ENCODE data around the gene MPC1L.
"Not testable (repeated sequence)": the region's sequence is repeated elsewhere in the genome, so short reads cannot be mapped to it uniquely, and the experiment has no call there.

The MPC1L gene

DNA sequence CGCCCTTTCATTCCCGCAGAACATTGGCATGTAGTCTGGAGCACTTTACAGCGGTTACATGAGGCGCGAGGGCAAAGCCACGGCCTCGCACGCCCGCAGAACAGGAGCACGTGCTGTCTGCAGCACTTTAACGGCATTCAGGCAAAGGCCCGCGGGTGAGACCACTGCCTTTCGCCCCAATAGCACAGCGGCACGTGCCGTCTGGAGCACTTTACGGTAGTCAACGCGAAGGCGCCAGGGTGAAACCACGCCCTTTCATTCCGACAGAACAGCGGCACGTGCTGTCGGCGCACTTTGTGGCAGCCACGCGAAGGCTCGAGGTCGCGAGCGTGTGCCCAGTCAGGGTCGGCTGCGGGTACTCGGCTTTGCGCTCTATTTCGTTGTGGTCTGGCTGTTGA, at the start of gene MPC1L:
Gene MPC1L (plus strand): TSS at position 290 of the 398 bp plus-strand sequence. CDS start 138 bp downstream, outside the sequence.
- no peak for DNase-seq (ENCODE audit: low read depth)

DNA sequence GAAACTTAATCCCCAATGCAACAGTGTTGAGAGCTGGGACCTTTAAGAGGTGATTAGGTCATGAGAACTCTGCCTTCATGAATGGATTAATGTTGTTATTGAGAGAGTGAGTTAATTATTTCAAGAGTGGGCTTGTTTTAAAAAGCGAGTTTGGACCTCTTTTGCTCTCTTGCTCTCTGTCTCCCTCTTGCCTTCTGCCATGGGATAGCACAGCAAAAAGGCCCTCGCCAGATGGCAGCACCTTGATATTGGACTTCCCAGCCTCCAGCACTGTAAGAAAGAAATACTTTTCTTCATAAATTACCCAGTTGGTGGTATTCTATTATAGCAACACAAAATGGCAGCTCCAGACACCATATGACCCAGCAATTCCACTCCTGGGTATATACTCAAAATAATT, 49.5 kb upstream of the MPC1L start:
- DNase-seq (ENCODE audit: low read depth) = no peak

DNA sequence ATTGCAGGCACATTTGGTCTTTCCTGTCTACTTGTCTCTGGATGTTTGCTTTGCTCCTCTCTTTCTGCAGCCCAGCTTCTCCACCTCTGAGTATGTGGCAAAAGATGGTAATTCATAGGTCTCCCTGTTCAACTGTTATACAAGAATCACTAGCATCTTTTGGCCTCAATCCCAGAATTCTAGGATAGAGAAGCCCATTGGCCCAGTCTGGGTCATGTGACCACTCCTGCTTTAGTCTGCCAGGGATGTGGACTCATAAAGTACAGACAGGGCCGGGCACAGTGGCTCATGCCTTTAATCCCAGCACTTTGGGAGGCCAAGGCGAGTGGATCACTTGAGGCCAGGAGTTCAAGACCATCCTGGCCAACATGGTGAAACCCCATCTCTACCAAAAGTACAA, 47.8 kb upstream of the MPC1L start:
- DNase-seq (ENCODE audit: low read depth) = not testable (repeated sequence)

DNA sequence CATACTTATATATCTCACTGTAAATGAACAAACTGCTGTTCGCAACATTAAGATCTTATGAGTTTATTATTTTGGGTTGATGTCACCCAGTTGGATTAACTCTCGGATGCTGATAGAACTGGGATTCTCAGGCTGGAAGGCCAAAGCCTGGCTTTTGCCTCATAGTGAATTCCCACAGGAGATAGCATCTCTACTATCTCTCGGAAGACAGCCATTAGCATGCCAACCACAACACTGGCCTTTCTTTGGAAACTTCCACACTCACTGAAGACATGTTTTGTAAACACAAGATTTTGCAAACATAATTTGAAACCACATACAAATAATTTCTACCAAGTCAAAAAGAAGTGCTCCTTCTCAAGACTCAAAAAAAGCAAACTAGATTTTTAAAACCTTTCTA, 46.9 kb upstream of the MPC1L start:
- DNase-seq (ENCODE audit: low read depth) = no peak

DNA sequence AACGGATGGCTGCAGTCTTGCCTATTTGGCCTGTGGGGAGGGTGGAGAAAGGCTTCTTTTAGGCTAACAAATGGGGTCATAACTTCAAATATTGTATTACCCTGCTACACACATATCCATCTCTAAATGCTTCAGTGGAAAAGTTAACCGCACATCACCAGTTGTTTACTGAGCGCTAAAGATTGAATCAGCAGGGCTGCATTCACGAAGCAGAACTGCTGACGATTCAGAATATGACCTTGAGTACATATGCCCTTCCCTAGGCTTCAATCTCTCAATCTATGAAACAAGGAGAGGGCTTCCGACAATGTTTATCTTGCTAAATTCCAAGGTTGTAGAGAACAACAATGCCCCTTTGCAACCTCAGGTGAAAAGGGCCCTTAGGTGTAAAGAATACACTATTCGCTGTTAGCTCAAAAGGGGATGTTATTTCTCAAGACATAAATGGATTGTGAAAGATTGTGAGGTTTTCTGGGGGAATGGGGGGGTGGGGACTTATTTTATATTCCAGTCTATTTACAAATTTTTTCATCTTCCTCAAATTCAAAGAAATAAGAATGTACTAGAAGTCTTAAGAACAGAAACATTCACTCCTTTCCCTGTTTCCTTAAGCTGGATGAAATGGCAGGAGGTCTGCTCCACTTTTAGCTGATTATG, 45.1 kb upstream of the MPC1L start:
- no peak for DNase-seq (ENCODE audit: low read depth)

DNA sequence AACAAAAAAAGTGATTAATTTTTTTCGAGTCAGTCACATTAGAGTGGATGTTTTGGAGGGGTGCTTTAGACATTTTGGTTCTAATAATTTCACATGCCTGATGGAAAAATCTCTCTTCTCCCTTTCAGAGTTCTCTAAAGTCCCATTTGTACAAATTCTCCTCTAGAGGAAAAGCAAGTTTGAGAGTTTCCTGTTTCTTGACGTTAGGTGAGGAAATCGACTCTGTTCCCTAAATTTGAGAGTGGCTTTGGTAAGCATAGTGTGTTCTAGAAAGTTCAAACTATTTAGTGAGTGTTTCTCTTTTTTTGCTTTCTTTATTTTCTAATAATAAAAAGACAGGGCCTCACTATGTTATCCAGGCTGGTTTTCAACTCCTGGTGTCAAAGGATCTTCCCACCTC, 44.1 kb upstream of the MPC1L start:
- DNase-seq (ENCODE audit: low read depth) = no peak

DNA sequence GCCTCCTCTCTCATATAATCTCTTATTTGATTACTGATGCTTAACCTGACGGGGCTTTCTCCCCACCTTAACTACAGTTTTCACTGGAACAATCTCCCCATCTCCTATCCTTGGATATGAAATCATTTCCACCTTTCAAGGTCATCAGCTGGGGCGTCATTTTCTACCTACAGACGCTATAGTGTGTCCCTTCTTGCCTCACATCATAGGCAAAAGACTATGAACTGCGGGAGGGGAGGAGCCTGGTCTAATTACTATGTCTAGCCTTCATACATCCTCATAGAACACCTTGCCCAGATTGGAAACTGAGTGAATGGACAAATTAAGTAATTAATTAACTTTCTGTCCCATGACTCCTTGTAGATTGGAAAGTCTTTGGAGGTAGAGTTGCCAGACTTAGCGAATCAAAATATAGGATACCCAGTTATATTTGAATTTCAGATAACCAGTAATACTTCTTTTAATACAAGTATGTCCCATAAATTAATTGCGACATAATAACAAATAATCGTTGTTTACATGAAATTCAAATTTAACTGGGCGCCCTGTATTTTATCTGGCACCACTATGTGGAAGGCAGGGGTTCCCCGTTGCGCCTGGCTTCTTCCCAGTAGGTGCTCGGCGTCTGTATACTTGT, 43.2 kb upstream of the MPC1L start:
- no peak for DNase-seq (ENCODE audit: low read depth)

DNA sequence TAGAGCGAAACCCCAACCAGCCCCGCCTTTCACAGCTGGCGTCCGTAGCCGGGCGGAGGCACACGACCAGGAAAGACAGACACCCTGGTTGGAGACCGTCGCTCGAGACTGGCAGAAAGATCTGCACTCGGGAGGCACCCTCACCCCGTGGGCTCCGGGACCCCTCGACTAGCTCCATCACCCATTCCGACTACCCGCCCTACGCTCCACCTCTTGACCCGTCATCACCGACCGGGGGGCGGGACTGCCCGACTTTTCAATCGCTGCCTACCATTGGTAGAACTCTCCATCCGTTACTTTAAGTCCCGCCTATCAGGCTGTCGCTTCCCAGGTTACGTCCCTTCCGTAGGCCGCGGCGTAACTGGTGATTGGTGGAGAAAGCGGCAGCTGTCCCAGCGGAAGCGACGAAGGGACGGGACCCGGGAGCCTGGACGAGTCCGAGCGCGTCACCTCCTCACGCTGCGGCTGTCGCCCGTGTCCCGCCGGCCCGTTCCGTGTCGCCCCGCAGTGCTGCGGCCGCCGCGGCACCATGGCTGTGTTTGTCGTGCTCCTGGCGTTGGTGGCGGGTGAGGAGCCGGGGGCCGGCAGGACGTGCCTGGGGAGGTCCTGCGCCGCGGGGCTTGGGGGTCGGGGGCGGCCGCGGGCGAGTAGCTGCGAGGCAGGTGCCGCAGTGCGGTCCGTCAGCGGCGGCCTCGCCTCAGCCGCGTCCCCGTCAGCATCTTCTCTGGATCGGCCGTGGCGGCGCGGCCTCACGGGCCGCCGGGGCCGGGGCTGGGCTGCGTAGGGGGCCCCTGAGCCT, 42.5 kb upstream of the MPC1L start, which contains the start of gene ATP6AP2:
Gene ATP6AP2 (plus strand): TSS at position 434 of the 799 bp plus-strand sequence. CDS start 96 bp downstream, at position 530.
- peak; percentile 84 for DNase-seq (ENCODE audit: low read depth)

DNA sequence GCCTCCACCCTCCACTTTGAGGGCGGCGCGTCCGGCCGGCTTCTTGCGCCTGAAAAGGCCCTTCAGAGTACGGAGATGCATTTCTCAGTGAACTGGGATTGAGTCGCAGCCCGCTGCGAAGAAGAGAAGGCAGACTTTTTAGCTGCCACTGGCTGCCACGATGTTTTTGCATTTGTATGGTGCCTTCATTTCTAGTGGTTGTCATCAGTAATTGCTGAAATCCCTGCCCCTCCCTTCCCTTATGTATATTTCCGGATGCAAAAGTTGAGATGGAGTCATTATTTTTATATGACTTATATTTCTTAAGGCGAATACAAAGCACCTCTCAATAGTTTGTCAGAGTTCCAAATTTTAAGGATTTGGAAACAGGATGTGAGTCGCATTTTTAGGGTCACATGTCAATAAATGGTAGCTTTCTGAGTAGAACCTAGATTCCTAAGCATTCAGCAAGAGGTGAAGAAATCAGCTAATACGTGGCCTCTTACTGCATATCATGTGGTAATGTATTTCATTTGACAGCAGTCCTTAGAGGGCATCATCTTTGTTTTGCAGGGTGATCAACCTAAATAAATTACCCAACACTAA, 41.8 kb upstream of the MPC1L start:
- no peak for DNase-seq (ENCODE audit: low read depth)

DNA sequence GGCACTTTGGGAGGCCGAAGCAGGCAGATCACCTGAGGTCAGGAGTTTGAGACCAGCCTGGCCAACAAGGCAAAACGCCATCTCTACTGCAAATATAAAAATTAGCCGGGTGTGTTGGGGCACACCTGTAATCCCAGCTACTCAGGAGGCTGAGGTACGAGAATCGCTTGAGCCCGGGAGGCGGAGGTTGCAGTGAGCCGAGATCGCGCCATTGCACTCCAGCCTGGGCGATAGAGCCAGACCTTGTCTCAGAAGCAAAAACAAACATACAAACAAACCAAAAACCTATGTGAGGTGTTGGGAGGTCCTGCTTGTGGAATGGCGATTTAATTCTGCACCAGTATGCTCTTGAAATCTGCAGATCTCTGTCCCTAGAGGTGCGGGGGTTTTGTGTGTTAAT, 41.0 kb upstream of the MPC1L start:
- not testable (repeated sequence) for DNase-seq (ENCODE audit: low read depth)

DNA sequence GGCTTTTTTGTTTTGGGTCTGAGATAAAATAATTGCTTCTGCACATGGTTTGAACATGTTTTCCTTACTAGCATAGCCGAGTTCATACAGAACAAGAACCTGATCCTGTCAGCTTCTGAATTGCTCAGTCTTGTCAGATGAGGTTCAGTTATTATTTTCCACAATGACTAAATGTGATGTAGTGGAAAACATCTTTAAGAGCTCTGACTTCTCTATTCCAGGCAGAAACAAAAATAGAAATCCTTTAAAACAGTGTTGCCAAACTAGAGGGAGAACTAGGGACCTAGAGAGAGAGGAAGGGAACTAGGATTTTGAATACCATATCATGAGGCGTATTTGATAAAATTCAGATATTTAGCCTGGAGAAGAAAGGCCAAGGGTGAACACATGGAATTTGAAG, 40.4 kb upstream of the MPC1L start:
- DNase-seq (ENCODE audit: low read depth) = no peak

DNA sequence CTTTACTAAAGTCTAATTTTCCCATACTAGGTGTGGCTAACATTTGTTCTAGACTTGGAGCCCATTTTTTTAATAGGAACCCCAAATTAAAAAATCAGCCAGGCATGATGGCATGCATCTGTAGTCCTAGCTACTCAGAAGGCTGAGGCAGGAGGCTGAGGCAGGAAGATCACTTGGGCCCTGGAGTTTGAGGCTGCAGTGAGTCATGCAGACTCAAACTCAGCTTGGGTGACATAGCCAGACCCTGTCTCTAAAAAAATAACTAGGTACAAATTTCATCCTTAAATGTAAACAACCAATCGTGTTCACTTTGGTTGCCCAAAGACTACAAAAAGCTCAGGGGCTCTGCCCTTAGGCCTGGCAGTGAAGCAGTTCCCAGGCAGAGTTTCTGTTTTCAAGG, 35.6 kb upstream of the MPC1L start:
- not testable (repeated sequence) for DNase-seq (ENCODE audit: low read depth)

DNA sequence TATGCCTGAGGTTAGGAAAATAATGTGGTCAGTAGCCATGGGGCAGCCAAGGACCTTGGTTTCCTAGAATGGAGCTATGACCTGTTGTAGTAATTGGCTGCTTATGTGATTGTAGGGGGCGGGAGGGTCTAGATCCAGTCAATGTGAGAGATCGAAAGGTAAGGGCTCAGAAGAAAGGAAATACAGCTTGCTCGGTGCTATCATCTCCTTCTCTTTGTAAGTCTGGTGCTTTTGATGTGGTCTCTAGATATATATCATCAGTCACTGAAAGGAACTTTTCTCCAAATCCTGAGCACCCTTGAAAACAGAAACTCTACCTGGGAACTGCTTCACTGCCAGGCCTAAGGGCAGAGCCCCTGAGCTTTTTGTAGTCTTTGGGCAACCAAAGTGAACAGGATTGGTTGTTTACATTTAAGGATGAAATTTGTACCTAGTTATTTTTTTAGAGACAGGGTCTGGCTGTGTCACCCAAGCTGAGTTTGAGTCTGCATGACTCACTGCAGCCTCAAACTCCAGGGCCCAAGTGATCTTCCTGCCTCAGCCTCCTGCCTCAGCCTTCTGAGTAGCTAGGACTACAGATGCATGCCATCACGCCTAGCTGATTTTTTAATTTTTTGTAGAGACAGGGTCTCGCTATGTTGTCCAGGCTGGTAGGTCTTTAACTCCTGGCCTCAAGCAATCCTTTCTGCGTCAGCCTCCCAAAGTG, 33.5 kb upstream of the MPC1L start:
- not testable (repeated sequence) for DNase-seq (ENCODE audit: low read depth)

DNA sequence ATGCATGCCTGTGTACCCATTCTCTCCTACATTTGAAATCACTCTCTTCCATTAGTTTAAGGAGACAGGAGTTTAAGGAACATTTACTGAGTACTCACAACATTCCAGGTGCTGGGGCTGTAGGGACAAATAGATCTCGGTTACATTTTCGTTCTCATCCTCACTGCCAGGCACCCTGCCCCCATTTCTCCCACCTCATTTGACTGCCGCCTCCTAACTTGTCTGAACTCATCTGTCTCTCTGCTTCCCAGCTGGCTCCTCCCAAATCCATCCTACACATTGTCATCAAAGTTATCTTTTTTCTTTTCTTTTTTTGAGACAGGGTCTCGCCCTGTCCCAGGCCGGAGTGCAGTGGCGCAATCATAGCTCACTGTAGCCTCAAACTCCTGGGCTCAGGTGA, 19.8 kb upstream of the MPC1L start:
- DNase-seq (ENCODE audit: low read depth) = no peak

DNA sequence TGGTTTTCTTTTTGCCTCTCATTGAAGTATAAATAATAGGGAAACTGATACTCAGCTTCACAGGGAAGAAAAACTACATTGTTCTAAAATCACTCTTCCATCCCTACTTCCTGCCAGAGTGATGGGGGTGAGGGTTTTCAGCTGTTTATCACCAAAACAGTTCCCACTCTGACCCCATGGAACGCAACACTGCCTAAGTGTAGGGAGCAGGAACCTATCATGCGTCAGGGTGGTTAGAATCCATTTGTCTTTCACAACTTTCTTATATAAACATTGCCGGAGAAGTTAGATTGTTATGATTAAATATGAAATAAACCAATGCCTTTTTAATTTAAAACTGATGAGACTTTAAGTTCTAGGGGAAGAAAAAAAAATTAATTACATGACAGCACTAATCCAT, 15.8 kb upstream of the MPC1L start:
- DNase-seq (ENCODE audit: low read depth) = no peak

DNA sequence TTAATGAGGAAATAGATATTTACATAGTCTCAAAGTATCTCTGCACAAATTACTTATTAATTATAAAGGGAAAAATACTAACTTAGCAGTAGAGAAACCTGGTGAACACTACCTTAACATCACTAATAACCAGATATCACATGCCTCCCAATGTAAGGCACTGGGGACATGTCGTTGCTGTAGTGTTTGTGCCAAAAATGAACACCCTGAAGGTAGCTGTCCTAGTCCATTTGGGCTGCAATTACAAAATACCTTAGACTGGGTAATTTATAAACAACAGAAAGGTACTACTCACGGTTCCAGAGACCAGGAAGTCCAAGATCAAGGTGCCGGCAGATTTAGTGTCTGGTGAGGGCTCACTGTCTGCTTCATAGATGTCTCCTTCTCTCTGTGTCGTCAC, 10.7 kb upstream of the MPC1L start:
- DNase-seq (ENCODE audit: low read depth) = no peak

DNA sequence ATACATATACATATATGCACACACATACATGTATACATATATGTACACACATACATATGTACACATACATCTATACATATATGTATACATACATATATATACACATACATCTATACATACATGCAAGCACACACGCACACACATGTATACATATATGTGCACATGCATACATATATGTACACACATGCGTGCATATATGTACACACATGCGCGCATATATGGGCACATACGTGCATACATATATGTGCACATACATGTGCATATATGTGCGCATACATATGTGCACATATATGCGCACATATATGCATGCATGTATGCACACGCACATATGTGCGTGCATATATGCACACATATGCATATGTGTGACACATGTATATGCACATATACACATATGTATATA, 7.3 kb upstream of the MPC1L start:
- DNase-seq (ENCODE audit: low read depth) = no peak

DNA sequence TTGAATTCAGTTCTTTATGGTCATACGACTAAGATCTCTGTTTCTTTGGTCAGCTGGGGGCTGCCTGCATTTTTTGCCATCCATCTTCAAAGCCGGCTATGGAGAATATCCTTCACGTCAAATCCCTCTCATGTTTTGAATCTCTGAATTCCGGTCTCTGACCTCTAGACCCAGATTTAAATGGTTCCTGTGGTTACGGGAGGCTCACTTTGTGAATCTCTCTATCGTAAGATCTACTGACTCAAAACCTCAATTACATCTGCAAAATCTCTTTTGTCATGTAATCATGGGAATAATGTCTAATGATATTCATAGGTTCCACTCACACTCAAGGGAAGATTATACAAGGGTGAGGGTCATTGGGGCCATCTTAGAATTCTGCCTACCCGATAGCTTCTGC, 5.7 kb upstream of the MPC1L start:
- DNase-seq (ENCODE audit: low read depth) = no peak

DNA sequence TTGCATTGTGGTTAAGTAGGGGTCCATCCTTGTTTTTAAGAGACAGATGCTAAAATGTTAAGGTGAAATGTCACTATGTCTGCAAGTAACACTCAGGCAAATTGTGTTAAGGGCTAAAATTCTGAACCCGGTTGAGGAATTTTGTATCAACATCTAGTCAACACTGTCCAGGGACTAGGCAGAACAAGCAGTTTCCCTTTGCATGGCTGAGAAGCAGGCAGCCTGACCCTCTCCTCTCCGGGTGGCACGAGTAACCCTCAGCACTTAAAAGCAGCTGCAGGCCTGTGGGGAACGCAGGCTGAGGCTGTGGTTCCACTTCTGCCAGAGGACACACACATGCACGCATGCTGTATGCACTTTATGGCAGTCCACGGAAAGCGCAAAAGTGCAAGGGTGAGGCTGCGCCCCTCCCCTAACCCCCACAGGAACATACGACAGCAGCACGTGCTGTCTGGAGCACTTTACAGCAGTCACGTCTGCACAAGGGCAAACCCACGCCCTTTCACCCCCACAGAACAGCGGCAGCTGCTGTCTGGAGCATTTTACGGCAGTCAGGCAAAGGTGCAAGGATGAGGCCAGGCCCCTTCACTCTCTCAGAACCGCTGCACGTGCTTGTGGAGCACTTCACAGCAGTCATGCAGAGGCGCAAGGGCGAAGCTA, 619 bp upstream of the MPC1L start:
- DNase-seq (ENCODE audit: low read depth) = no peak

DNA sequence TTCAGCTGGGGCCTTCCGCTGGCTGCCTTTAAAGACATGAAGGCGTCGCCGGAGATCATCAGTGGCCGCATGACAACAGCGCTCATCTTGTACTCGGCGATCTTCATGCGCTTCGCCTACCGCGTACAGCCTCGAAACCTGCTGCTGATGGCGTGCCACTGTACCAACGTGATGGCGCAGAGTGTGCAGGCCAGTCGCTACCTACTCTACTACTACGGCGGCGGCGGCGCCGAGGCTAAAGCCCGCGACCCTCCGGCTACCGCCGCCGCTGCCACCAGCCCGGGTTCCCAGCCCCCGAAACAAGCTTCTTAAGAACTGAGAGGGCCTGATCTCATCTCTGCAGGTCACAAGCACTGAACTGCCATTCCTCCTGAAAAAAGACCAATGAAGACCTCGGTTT, 437 bp downstream of the MPC1L start:
- DNase-seq (ENCODE audit: low read depth) = no peak

DNA sequence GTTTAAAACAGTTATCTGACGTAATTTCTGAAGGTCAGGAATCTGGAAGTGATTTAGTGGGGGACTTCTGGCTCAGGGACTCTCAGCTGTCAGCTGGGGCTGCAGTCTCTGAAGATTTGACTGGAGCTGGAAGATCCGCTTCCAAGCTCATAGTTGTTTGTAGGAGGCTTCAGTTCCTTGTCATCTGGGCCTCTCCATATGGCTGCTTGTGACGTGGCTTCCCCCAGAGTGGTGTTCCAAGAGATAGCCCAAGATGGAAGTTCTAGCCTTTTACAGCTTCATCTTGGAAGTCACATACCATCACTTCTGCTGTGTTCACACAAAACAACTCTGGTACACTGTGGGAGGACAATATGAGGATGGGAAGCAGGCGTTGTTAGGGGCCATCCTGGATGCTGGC, 2.1 kb downstream of the MPC1L start:
- DNase-seq (ENCODE audit: low read depth) = no peak

DNA sequence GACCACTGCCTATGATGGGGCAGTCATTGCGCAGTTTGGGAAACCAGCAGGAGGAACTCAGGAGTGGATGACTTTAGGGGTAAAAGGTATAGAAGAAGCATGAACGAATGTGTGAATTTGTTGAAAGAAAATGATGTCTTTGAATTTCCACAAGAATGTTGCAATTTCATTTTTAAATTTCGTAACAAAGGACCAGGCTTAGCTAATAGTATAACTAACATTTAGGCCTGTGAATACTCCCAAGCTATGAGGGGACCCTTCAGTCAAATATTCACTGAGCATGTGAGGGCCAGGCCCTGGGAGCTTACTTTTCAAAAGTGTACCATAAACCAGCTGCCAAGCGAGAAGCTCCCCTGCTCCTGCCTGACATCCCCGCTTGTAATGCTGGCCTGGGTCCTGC, 5.3 kb downstream of the MPC1L start:
- DNase-seq (ENCODE audit: low read depth) = no peak

Measured in activated T-cell treated with anti-CD3 and anti-CD28 coated beads for 24 hours (primary cell).